ENCODE data around the gene TGFB2.

- TF ChIP-seq CTCF (conservative IDR thresholded peaks at IDR 0.05; ENCODE audit: low read depth, low read length), result no peak
- no peak for TF ChIP-seq EZH2 (IDR thresholded peaks at IDR 0.05; ENCODE audit: borderline replicate concordance, low read depth, low read length, poor library complexity, severe bottlenecking)
These were observed 86.3 kb downstream of the TGFB2 start for GRCh38 chr1:218431476-218431875.

Measured in A673 (cell line).